HG03066 (cell line): ENCODE results near the gene ZDHHC14.

Source experiments
- ATAC-seq: cut with Tn5 transposase; IDR thresholded peaks from one replicate; pipeline ENCODE4 v1.9.1; 2021; ENCODE audit warnings: low read depth; ENCODE audit not compliant: unreplicated experiment

The ZDHHC14 gene

GRCh38 chr6:157525918-157526425, 145.0 kb downstream of the ZDHHC14 start:
- ATAC-seq, result no peak

- peak; percentile 91 for ATAC-seq
Observed at GRCh38 chr6:157527471-157527907, 146.5 kb downstream of the ZDHHC14 start.

GRCh38 chr6:157528931-157529653, 148.1 kb downstream of the ZDHHC14 start:
- ATAC-seq, result no peak

- ATAC-seq, result no peak
Observed at GRCh38 chr6:157529654-157530039, 148.7 kb downstream of the ZDHHC14 start.

- no peak for ATAC-seq
Observed at GRCh38 chr6:157530126-157530525, 149.1 kb downstream of the ZDHHC14 start.

- no peak for ATAC-seq
Observed at GRCh38 chr6:157530724-157531168, 149.8 kb downstream of the ZDHHC14 start.

- ATAC-seq, result no peak
Observed at GRCh38 chr6:157531169-157531985, 150.4 kb downstream of the ZDHHC14 start.

GRCh38 chr6:157531986-157532365, 151.0 kb downstream of the ZDHHC14 start:
- ATAC-seq, result no peak

GRCh38 chr6:157533048-157533871, 152.3 kb downstream of the ZDHHC14 start:
- no peak for ATAC-seq

- ATAC-seq, result no peak
Observed at GRCh38 chr6:157534134-157534871, 153.3 kb downstream of the ZDHHC14 start.

- ATAC-seq, result no peak
Observed at GRCh38 chr6:157534977-157535339, 154.0 kb downstream of the ZDHHC14 start.

- peak; percentile 57 for ATAC-seq
Observed at GRCh38 chr6:157535340-157536222, 154.6 kb downstream of the ZDHHC14 start.

GRCh38 chr6:157536223-157536545, 155.2 kb downstream of the ZDHHC14 start:
- no peak for ATAC-seq

- no peak for ATAC-seq
Observed at GRCh38 chr6:157537556-157537955, 156.6 kb downstream of the ZDHHC14 start.

GRCh38 chr6:157538168-157538567, 157.2 kb downstream of the ZDHHC14 start:
- no peak for ATAC-seq

GRCh38 chr6:157538698-157539097, 157.7 kb downstream of the ZDHHC14 start:
- no peak for ATAC-seq

GRCh38 chr6:157539421-157539822, 158.4 kb downstream of the ZDHHC14 start:
- no peak for ATAC-seq

GRCh38 chr6:157539900-157540752, 159.1 kb downstream of the ZDHHC14 start:
- no peak for ATAC-seq
